Mucosa of descending colon (tissue), 3 donors: ENCODE data around the gene WFDC2. TPM values are rescaled to one million over a fixed set of nuclear protein-coding genes. Genes with fewer than 3 reads are reported as not detected.

Source experiments
- ATAC-seq: fragments of 200-7000 bp; cut with Tn5 transposase; one replicate; pipeline ENCODE4 v1.9.1; 2020; ENCODE audit warnings: mild to moderate bottlenecking, moderate library complexity
- DNase-seq, 3 donors: peaks; one replicate each; pipeline ENCODE4 v3.0.0-alpha.2; 2020
- H3K36me3 ChIP-seq: fragments of 200-600 bp; one replicate; pipeline ENCODE4 v1.8.0; 2021; ENCODE audit warnings: low read depth, mild to moderate bottlenecking
- H3K4me1 ChIP-seq: fragments of 200-600 bp; one replicate; pipeline ENCODE4 v1.8.0; 2021; ENCODE audit warnings: low read depth, mild to moderate bottlenecking
- H3K4me3 ChIP-seq: fragments of 200-600 bp; one replicate; pipeline ENCODE4 v1.8.0; 2021; ENCODE audit warnings: mild to moderate bottlenecking
- H3K9me3 ChIP-seq: fragments of 200-600 bp; one replicate; pipeline ENCODE4 v1.8.0; 2021; ENCODE audit warnings: mild to moderate bottlenecking
- CTCF ChIP-seq: fragments of 200-600 bp; IDR thresholded peaks from one replicate; pipeline ENCODE4 v1.8.0; 2022; ENCODE audit warnings: antibody characterized with exemption, mild to moderate bottlenecking
- intact Hi-C, 2 donors: fragments of 100-400 bp; cut with DNase I in 1 of 2; cut with micrococcal nuclease in 1 of 2; formaldehyde crosslinking; loops; one replicate each; pipeline versions ENCODE4 v1.11.0 to v1.11.1; 2022; cut with DNase I, micrococcal nuclease
- total RNA-seq, 3 donors: library from RNA; stranded (reverse); fragmentation: NEBNext Ultra II Directional in 2 of 3; extraction: Animal tissue kit (Norgen Biotek cat#: 25700) in 2 of 3; gene quantifications; one replicate each; pipeline versions ENCODE4 v1.2.1 to v1.2.4, GENCODE V29; 2021 to 2023
- donor health status: DM: no; HTN: no; CAD: no; lungs with moderate emphysema.
- donor health status: DM: no; HTN: no; CAD: no.
- donor health status: DM: no; HTN: yes; CAD: no.

The WFDC2 gene
- total RNA-seq, 3 donors from 2014 or later, result 65.7 to 183 (median 78.0) TPM

GRCh38 chr20:45509091-45509490 is 39.5 kb downstream of the WFDC2 start:
- ATAC-seq (no peak), DNase-seq (no peak)
- TF ChIP-seq CTCF, result no peak
- intact Hi-C loops, result no loop called here
- H3K4me3 ChIP-seq, result no peak overlapping the region
- H3K36me3 ChIP-seq, result no peaks in the 10 kb centered on the region
- H3K4me1 ChIP-seq, result no peaks in the 10 kb centered on the region
- H3K9me3 ChIP-seq, result no peaks in the 10 kb centered on the region

- no peak overlapping the region for H3K4me3 ChIP-seq
- no peak for ATAC-seq
- intact Hi-C loops, result no loop called here
Observed at GRCh38 chr20:45510242-45510862, 40.8 kb downstream of the WFDC2 start.

GRCh38 chr20:45515147-45515913 is 45.8 kb downstream of the WFDC2 start, which contains the start of gene SPINT3:
TSS of gene SPINT3 (minus strand) at chr20:45515622. CDS start at chr20:45515608, 14 bp downstream.
- ATAC-seq, result no peak
- no peaks in the 10 kb centered on the region for H3K36me3 ChIP-seq
- intact Hi-C loops, result no loop called here
- H3K4me3 ChIP-seq, result no peak within 1 kb of the TSS
- H3K4me1 ChIP-seq, result no peaks in the 10 kb centered on the region
- no peak for DNase-seq
- no peak for TF ChIP-seq CTCF
- H3K9me3 ChIP-seq, result no peaks in the 10 kb centered on the region

More at GRCh38 chr20:45510242-45510862, 40.8 kb downstream of the WFDC2 start:
- no peak for DNase-seq
- H3K9me3 ChIP-seq, result no peaks in the 10 kb centered on the region
- no peak for TF ChIP-seq CTCF
- H3K4me1 ChIP-seq, result no peaks in the 10 kb centered on the region
- no peaks in the 10 kb centered on the region for H3K36me3 ChIP-seq

- H3K4me3 ChIP-seq, result no peak overlapping the region
- TF ChIP-seq CTCF, result no peak
- H3K4me1 ChIP-seq, result no peaks in the 10 kb centered on the region
- peak; percentile 79 for ATAC-seq
- H3K9me3 ChIP-seq, result no peaks in the 10 kb centered on the region
- intact Hi-C loops, result no loop called here
- no peak for DNase-seq
- H3K36me3 ChIP-seq, result no peaks in the 10 kb centered on the region
Observed at GRCh38 chr20:45518282-45518681, 48.7 kb downstream of the WFDC2 start.

GRCh38 chr20:45523821-45524220 is 54.3 kb downstream of the WFDC2 start:
- ATAC-seq, result no peak
- Histone ChIP-seq H3K4me1 (no peaks in the 10 kb centered on the region), H3K4me3 (no peak overlapping the region), H3K36me3 (no peaks in the 10 kb centered on the region), H3K9me3 (no peaks in the 10 kb centered on the region)
- TF ChIP-seq CTCF, result no peak
- DNase-seq, result no peak
- intact Hi-C loops, result no loop called here
